Adrenal gland (tissue), 12 donors: ENCODE results near the gene BMP8A. TPM values are rescaled to one million over a fixed set of nuclear protein-coding genes. Genes with fewer than 3 reads are reported as not detected.

ENCODE experiments used
- DNase-seq, 7 donors: peaks; one replicate each; pipeline ENCODE4 v3.0.0-alpha.2; 2019 to 2020
- H3K27ac ChIP-seq, 5 donors: fragments of 200-600 bp; sonication (generic) in 4 of 5; 1 replicate in 3 of 5; 2 replicates in 2 of 5; pipeline versions ENCODE4 v1.5.1 to v1.8.0; 2016 to 2020; ENCODE audit warnings: mild to moderate bottlenecking in 1 of 5
- H3K27me3 ChIP-seq: fragments of 200-600 bp; 2 replicates; pipeline ENCODE4 v1.8.0; 2021
- H3K36me3 ChIP-seq, 2 donors: fragments of 200-600 bp; replicated peaks in 1 of 2; 1 replicate in 1 of 2; 2 replicates in 1 of 2; pipeline versions ENCODE4 v1.5.1 to v1.8.0; 2018 to 2022
- H3K4me1 ChIP-seq, 2 donors: fragments of 200-600 bp; replicated peaks in 1 of 2; 1 replicate in 1 of 2; 2 replicates in 1 of 2; pipeline versions ENCODE4 v1.5.1 to v1.8.0; 2018 to 2021
- H3K4me3 ChIP-seq, 4 donors: fragments of 200-600 bp; sonication (generic) in 3 of 4; one replicate each; pipeline ENCODE4 v1.5.1; 2016 to 2018
- H3K9me3 ChIP-seq, 3 donors: fragments of 200-600 bp; sonication (generic) in 1 of 3; replicated peaks in 1 of 3; 1 replicate in 2 of 3; 2 replicates in 1 of 3; pipeline versions ENCODE4 v1.5.1 to v1.8.0; 2016 to 2021
- CTCF ChIP-seq, 6 experiments: fragments of 450-650 bp in 4 of 6; fragments of 200-600 bp in 2 of 6; sonication (generic) in 1 of 6; IDR thresholded peaks; 1 replicate in 5 of 6; 2 replicates in 1 of 6; pipeline versions ENCODE4 v1.5.1 to v1.8.0; 2016 to 2021; ENCODE audit warnings: antibody characterized with exemption in 6 of 6, mild to moderate bottlenecking in 2 of 6, moderate library complexity in 1 of 6
- POLR2A ChIP-seq, 2 donors: fragments of 450-650 bp; IDR thresholded peaks; one replicate each; pipeline ENCODE4 v1.6.1; 2017; ENCODE audit warnings: antibody characterized with exemption in 2 of 2, mild to moderate bottlenecking in 2 of 2, moderate library complexity in 1 of 2
- WGBS, 4 donors: extraction: QIAGEN DNeasy Blood & Tissue Kit in 2 of 4; methylation state at CpG; one replicate each; pipeline versions ENCODE4 v1.1.5 to v1.1.7; 2013 to 2017; 5-methylcytosine and 5-hydroxymethylcytosine counted together
- intact Hi-C, 2 donors: fragments of 100-400 bp; cut with DNase I; formaldehyde crosslinking; loops; one replicate each; pipeline versions ENCODE4 v1.14.1 to v1.15.0; 2022 to 2023
- polyA plus RNA-seq, 3 donors: library from polyadenylated mRNA; stranded (reverse); fragments of 200-250 nt in 2 of 3; fragments of 350-450 nt in 1 of 3; fragmentation: Illumina TruSeq in 1 of 3; extraction: RNeasy Lipid Tissue Mini Kit (QIAGEN cat#74804) in 1 of 3; gene quantifications; one replicate each; pipeline ENCODE4 v1.2.3, GENCODE V29; 2013 to 2014
- total RNA-seq, 9 donors: library from RNA; depleted of rRNA in 4 of 9; stranded (reverse); fragments of >200 nt in 4 of 9; fragments of 120-200 nt in 1 of 9; fragmentation: NEBNext Ultra II Directional in 1 of 9; extraction: Animal tissue kit (Norgen Biotek cat#: 25700) in 1 of 9; gene quantifications; one replicate each; pipeline versions ENCODE4 v1.1.0 to v1.2.4, GENCODE V29; 2013 to 2023
- donor health status: healthy with polysubstance abuse.
- donor health status: Bipolar disorder and iron deficiency.
- donor health status: DM: yes; HTN: yes; CAD: no.
- donor health status: DM: no; HTN: no; CAD: no.
- donor health status: DM: no; HTN: no; CAD: no.
- donor health status: DM: yes; HTN: yes; CAD: no.

The BMP8A gene
- total and polyA plus RNA-seq, 12 donors: 0.09 to 1.7 (median 0.55) TPM; not detected in 1

- Histone ChIP-seq H3K9me3 (no peaks in the 10 kb centered on the region), H3K4me1 (peaks cover 5 to 17% of the 10 kb centered on the region in 2 donors), H3K4me3 (no peak overlapping the region), H3K27me3 (no peaks in the 10 kb centered on the region), H3K36me3 (peaks cover 0 to 90% of the 10 kb centered on the region in 2 donors), H3K27ac (no peak overlapping the region)
- intact Hi-C loops: no loop called here
- TF ChIP-seq CTCF (IDR thresholded peaks at IDR 0.05) (no peak), POLR2A (IDR thresholded peaks at IDR 0.05) (no peak)
- no peak for DNase-seq
- 90 to 93% (median 91%) methylated on average over 15 of the region's 15 CpGs for WGBS, 4 donors
These were observed 72.2 kb downstream of the BMP8A start for GRCh38 chr1:39563669-39564068.

GRCh38 chr1:39564340-39564739 lies 72.9 kb downstream of the BMP8A start:
- no peak for TF ChIP-seq CTCF (IDR thresholded peaks at IDR 0.05)
- no peak for TF ChIP-seq POLR2A (IDR thresholded peaks at IDR 0.05)
- peaks cover 5 to 14% of the 10 kb centered on the region in 2 donors for H3K4me1 ChIP-seq
- H3K27ac ChIP-seq: no peak overlapping the region
- no peaks in the 10 kb centered on the region for H3K27me3 ChIP-seq
- no peak overlapping the region for H3K4me3 ChIP-seq
- no peak for DNase-seq
- 80 to 91% (median 81%) methylated on average over 7 of the region's 7 CpGs for WGBS, 4 donors
- intact Hi-C loops: no loop called here
- H3K9me3 ChIP-seq: no peaks in the 10 kb centered on the region
- H3K36me3 ChIP-seq: peaks cover 1 to 96% of the 10 kb centered on the region in 2 donors

- Histone ChIP-seq H3K36me3 (peaks cover 4 to 100% of the 10 kb centered on the region in 2 donors), H3K4me1 (peaks cover 5 to 16% of the 10 kb centered on the region in 2 donors), H3K27me3 (no peaks in the 10 kb centered on the region), H3K27ac (no peak overlapping the region), H3K9me3 (no peaks in the 10 kb centered on the region), H3K4me3 (no peak overlapping the region)
- 81 to 91% (median 86%) methylated on average over 4 to 6 of the region's 6 CpGs for WGBS, 4 donors
- no peak for DNase-seq
- intact Hi-C loops: no loop called here
- no peak for TF ChIP-seq POLR2A (IDR thresholded peaks at IDR 0.05)
These were observed 73.5 kb downstream of the BMP8A start for GRCh38 chr1:39564941-39565340.

DNA sequence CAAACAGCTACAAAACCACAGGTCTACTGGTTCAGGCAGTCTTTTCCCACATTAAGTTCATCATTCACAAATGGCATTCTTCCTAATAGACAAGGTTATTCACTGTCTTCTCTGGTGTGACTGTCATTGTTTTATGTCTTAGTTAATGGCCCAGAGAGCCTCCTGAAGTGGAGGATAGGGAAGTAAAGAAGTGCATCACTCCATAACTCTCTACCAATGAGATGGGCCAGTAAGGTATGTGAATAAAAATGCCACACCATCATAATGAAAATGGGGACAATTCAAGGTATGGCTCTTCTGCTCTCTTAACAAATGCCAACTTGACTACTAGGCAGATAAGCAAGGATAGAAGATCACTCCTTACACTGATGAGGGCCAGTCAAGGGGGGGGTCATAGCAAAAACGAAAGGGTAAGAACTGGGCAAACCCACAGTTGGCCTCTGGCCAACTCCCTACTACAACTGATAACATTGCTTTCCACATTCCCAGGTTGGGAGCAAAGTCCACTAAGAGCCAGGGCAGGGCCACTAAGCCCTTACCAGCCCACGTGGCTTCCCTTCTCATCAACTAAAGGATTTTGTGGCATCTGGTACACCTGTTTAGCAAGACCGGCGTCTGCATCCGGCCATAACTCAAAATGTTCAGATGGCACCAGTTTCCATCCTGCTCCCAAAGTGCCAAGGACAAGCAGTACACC lies 75.2 kb downstream of the BMP8A start:
- no peaks in the 10 kb centered on the region for H3K9me3 ChIP-seq
- no peak for TF ChIP-seq POLR2A (IDR thresholded peaks at IDR 0.05)
- TF ChIP-seq CTCF (IDR thresholded peaks at IDR 0.05): no peak
- DNase-seq: peak in 3 of 7 donors; percentile 42 to 58 (median 50)
- intact Hi-C loops: no loop called here
- peaks cover 12 to 30% of the 10 kb centered on the region in 2 donors for H3K4me1 ChIP-seq
- no peak overlapping the region for H3K4me3 ChIP-seq
- H3K27ac ChIP-seq: peak overlapping the region in 1 of 5 donors; percentile 18
- WGBS, 4 donors: 24 to 65% (median 47%) methylated on average over 2 to 5 of the region's 5 CpGs
- H3K27me3 ChIP-seq: no peaks in the 10 kb centered on the region
- peaks cover 4 to 100% of the 10 kb centered on the region in 2 donors for H3K36me3 ChIP-seq

- WGBS, 4 donors: 71 to 92% (median 77%) methylated on average over 3 of the region's 3 CpGs
- H3K36me3 ChIP-seq: peaks cover 4 to 100% of the 10 kb centered on the region in 2 donors
These were observed 75.9 kb downstream of the BMP8A start for GRCh38 chr1:39567302-39567701.

More at GRCh38 chr1:39567302-39567701, 75.9 kb downstream of the BMP8A start:
- Histone ChIP-seq H3K4me1 (peaks cover 12 to 36% of the 10 kb centered on the region in 2 donors), H3K27me3 (no peaks in the 10 kb centered on the region), H3K9me3 (no peaks in the 10 kb centered on the region), H3K4me3 (no peak overlapping the region), H3K27ac (peak overlapping the region in 1 of 5 donors; percentile 25)
- intact Hi-C loops: no loop called here
- DNase-seq: no peak
- TF ChIP-seq CTCF (IDR thresholded peaks at IDR 0.05) (no peak), POLR2A (IDR thresholded peaks at IDR 0.05) (no peak)
